Activated T-cell treated with anti-CD3 and anti-CD28 coated beads, Interleukin-2, amount 50 U/mL, for 24 hours (primary cell): Measurements from ENCODE around the gene SOCS6.
"Not testable (repeated sequence)": the region's sequence is repeated elsewhere in the genome, so short reads cannot be mapped to it uniquely, and the experiment has no call there.

Experiments used
- DNase-seq: peaks from one replicate; pipeline ENCODE4 v3.0.0-alpha.2; 2020
- H3K27ac Mint-ChIP-seq: 2 replicates; pipeline ENCODE4 v1.8.0; 2020; ENCODE audit warnings: mild to moderate bottlenecking, mixed read lengths
- H3K27me3 Mint-ChIP-seq: 2 replicates; pipeline ENCODE4 v1.8.0; 2020; ENCODE audit warnings: mixed read lengths
- H3K36me3 Mint-ChIP-seq: 2 replicates; pipeline ENCODE4 v1.8.0; 2020; ENCODE audit warnings: low read depth, mixed read lengths
- H3K4me1 Mint-ChIP-seq: 2 replicates; pipeline ENCODE4 v1.8.0; 2020; ENCODE audit warnings: low read depth, mixed read lengths
- H3K4me3 Mint-ChIP-seq: 2 replicates; pipeline ENCODE4 v1.8.0; 2020; ENCODE audit warnings: mild to moderate bottlenecking, moderate library complexity, mixed read lengths
- H3K9me3 Mint-ChIP-seq: 2 replicates; pipeline ENCODE4 v1.8.0; 2020; ENCODE audit warnings: mixed read lengths

Gene SOCS6

DNA sequence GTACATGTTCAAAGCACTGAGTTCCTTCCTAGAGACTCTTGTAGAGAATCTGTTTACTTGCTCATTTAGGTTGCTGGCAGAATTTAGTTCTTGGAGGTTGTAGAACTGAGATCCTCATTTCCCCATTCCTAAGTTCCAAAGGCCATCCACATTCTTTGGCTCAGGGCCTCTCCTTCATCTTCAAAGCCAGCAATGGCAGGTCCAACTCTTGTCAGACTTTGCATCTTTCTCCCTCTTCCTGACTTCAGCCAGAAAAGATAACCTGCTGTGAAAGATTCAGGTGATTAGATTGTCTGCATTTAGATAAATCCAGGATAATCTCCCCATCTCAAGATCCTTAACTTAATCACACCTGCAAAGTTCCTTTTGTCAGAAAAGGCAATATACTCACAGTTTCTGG, 51.1 kb downstream of the SOCS6 start:
- Mint-ChIP-seq H3K9me3 (peaks cover under 1% of the 10 kb centered on the region), H3K27me3 (no peaks in the 10 kb centered on the region), H3K4me3 (no peak overlapping the region), H3K27ac (no peak overlapping the region), H3K4me1 (no peaks in the 10 kb centered on the region), H3K36me3 (no peaks in the 10 kb centered on the region)
- no peak for DNase-seq

DNA sequence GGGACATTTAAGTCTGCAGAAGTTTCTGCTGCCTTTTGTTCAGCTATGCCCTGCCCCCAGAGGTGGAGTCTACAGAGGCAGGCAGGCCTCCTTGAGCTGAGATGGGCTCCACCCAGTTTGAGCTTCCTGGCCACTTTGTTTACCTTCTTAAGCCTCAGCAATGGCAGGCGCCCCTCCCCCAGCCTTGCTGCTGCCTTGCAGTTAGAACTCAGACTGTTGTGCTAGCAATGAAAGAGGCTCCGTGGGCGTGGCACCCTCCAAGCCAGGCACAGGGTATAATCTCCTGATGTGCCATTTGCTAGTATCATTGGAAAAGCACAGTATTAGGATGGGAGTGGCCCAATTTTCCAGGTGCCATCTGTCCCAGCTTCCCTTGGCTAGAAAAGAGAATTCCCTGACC, 59.6 kb downstream of the SOCS6 start:
- not testable (repeated sequence) for H3K27me3 Mint-ChIP-seq, H3K36me3 Mint-ChIP-seq, H3K27ac Mint-ChIP-seq, H3K4me1 Mint-ChIP-seq, H3K4me3 Mint-ChIP-seq, H3K9me3 Mint-ChIP-seq, DNase-seq

DNA sequence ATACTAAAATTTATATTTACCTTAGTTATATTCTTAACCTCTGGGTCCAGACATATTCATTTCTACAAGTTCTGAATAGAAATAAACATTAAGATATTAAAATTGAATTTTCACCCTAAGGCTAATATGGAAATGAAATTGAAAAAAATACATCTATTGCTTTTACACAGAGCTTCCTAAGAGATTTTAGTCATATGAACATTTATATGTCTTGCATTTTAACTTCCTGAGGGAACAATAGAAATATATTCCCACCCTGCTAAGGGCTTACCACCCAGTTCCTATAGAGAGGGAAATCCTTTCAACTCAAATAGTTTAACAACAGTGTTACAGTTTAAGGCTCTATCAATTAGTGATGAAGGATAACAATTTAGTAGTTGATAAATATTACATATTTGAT, 60.5 kb downstream of the SOCS6 start:
- DNase-seq, result no peak
- no peak overlapping the region for H3K4me3 Mint-ChIP-seq
- H3K9me3 Mint-ChIP-seq, result no peaks in the 10 kb centered on the region
- H3K4me1 Mint-ChIP-seq, result no peaks in the 10 kb centered on the region
- H3K27me3 Mint-ChIP-seq, result peaks cover 2% of the 10 kb centered on the region
- no peaks in the 10 kb centered on the region for H3K36me3 Mint-ChIP-seq
- H3K27ac Mint-ChIP-seq, result no peak overlapping the region

DNA sequence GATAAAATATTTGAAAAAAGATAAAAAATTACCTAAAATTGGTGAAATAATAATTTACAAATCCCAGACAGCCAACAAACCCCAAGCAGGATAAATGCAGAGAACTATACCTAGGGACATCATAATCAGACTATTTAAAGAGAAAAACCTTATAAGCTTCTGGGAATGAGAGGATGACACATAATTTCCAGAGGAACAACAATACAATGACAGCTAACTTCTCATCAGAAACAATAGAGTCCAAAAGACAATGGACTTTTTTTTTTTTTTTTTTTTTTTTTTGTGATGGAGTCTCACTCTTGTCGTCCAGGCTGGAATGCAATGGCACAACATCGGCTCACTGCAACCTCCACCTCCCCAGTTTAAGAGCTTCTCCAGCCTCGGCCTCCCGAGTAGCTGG, 65.2 kb downstream of the SOCS6 start:
- no peaks in the 10 kb centered on the region for H3K4me1 Mint-ChIP-seq
- no peak overlapping the region for H3K4me3 Mint-ChIP-seq
- peaks cover 3% of the 10 kb centered on the region for H3K9me3 Mint-ChIP-seq
- H3K27me3 Mint-ChIP-seq, result peaks cover 5% of the 10 kb centered on the region
- DNase-seq, result no peak
- no peaks in the 10 kb centered on the region for H3K36me3 Mint-ChIP-seq
- H3K27ac Mint-ChIP-seq, result no peak overlapping the region

DNA sequence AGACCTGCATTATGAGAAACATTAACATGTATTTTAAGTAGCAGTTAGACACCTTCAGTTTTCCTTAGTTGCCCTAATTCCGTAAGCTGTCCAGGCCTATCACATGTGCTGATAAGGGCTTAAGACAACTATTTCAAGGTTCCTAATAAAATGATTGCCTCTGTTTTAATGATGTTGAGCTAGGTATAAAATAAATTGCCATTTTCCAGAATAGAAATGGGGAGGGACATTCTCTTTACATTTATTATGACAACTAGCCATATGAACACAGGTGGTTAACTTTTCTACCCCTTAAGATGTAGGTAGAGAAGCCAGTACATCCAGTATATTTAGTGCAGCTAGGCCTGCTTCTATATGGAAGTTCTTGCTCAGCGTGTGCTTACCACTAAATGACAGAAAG, 65.9 kb downstream of the SOCS6 start:
- DNase-seq, result no peak
- Mint-ChIP-seq H3K9me3 (peaks cover 3% of the 10 kb centered on the region), H3K27ac (no peak overlapping the region), H3K27me3 (peaks cover 5% of the 10 kb centered on the region), H3K4me1 (no peaks in the 10 kb centered on the region), H3K36me3 (no peaks in the 10 kb centered on the region), H3K4me3 (no peak overlapping the region)

DNA sequence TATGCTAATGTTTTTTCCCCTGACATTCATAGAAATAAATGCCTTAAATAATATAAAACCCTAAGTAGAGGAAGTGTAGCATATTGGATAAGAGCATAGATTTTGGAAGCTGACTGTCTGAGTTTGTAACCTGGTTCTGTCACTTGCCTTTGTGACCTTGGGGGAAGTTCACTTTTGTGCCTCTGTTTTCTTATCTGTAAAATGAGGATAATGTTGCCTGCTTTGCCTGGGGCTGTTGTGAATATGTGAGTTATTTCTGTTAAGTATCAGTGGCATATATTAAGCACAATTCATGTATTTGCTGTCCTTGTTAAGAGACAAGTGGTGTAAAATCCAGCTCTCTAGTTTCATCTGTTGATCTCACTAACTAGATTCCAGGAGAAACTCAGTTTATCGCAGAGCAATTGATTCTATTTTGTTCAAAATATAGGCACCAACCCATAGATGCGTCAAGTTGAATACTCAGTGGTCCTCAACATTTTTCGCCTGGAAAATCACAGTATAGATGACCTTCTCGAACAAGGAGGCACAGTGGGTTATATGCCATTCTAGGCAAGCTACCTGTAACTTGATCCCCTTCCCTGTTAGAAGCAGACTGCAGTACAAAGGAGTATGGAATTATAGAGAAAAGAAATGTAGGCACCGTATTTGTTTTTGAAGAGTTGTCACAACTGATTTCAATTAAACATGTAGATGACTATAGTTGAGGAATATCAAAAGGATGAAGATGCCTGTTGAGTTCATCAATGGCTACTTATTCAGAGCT, 67.0 kb downstream of the SOCS6 start:
- Mint-ChIP-seq H3K4me3 (no peak overlapping the region), H3K36me3 (no peaks in the 10 kb centered on the region), H3K9me3 (peaks cover 3% of the 10 kb centered on the region), H3K27me3 (peaks cover 5% of the 10 kb centered on the region), H3K4me1 (no peaks in the 10 kb centered on the region), H3K27ac (no peak overlapping the region)
- DNase-seq, result no peak

DNA sequence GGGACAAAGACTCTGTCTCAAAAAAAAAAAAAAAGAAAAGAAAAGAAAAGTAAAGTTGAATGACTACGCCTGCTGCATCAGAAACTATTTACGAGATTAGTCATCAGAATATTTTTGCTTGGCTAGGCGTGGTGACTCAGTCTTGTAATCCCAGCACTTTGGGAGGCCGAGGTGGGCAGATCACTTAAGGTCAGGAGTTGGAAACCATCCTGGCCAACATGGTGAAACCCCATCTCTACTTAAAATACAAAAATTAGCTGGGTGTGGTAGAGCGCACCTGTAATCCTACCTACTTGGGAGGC, 69.2 kb downstream of the SOCS6 start:
- H3K27ac Mint-ChIP-seq, DNase-seq, H3K27me3 Mint-ChIP-seq, H3K9me3 Mint-ChIP-seq, H3K4me3 Mint-ChIP-seq, H3K4me1 Mint-ChIP-seq, H3K36me3 Mint-ChIP-seq: not testable (repeated sequence)

DNA sequence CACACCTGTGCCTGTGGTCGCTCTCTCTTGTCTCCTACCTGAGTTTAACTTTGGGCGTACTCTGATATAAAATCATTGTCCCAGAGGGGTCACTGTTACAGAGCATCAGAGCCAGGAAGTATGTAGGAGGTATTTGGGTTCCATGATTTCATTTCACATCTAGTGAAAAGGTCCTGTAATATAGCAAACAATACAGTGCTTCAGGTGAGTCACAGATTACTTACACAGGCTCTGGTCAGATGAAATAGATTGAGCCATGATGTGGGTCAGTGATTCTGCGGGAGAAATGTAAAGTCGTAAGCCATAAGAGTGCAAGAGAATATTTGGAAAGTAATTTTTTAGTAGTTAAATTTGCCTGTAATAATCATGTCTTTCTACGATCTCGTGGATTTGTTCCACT, 70.2 kb downstream of the SOCS6 start:
- Mint-ChIP-seq H3K9me3 (peaks cover 3% of the 10 kb centered on the region), H3K36me3 (no peaks in the 10 kb centered on the region), H3K27ac (no peak overlapping the region), H3K27me3 (peaks cover 5% of the 10 kb centered on the region), H3K4me1 (no peaks in the 10 kb centered on the region), H3K4me3 (no peak overlapping the region)
- DNase-seq, result no peak

DNA sequence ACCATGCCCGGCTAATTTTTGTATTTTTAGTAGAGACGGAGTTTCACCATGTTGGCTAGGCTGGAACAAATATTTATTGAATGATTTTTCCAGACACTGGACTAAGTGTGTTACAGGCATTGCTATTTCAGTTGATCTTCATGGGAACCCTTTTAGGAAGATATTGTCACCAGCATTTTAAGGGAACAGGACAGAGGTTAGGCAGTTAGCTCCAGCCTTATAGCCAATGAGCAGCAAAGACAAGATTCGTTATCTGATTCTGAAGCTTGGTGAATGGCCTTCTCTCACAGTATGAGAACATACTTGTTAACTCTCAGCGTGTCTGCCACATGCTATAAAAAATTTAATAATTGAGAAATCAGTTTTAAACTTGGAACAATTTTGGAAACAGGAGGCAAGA, 73.4 kb downstream of the SOCS6 start:
- Mint-ChIP-seq H3K27me3 (peaks cover 9% of the 10 kb centered on the region), H3K4me1 (no peaks in the 10 kb centered on the region), H3K27ac (no peak overlapping the region), H3K36me3 (no peaks in the 10 kb centered on the region), H3K9me3 (no peaks in the 10 kb centered on the region), H3K4me3 (no peak overlapping the region)
- no peak for DNase-seq

DNA sequence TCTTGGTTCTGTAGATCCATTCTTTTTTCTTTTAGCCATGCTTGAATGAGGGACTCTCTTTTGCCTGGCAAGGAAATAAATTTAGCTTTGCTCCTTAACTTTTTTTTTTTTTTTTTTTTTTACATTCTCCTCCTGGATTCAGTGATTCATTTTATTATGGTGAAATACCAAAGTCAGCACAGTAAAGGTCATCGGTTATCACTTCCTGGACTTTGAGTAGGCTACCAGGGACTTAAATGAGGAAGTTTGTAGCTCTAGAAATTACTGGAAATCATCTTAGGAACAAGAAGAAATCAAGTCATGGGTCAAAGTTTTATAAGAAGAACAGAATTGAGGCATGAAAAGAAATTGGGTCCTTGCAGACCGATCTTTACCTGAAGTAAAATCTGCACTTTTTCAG, 75.0 kb downstream of the SOCS6 start:
- Mint-ChIP-seq H3K9me3 (no peaks in the 10 kb centered on the region), H3K4me1 (no peaks in the 10 kb centered on the region), H3K27ac (no peak overlapping the region), H3K4me3 (no peak overlapping the region), H3K27me3 (peaks cover 15% of the 10 kb centered on the region), H3K36me3 (no peaks in the 10 kb centered on the region)
- DNase-seq, result no peak

DNA sequence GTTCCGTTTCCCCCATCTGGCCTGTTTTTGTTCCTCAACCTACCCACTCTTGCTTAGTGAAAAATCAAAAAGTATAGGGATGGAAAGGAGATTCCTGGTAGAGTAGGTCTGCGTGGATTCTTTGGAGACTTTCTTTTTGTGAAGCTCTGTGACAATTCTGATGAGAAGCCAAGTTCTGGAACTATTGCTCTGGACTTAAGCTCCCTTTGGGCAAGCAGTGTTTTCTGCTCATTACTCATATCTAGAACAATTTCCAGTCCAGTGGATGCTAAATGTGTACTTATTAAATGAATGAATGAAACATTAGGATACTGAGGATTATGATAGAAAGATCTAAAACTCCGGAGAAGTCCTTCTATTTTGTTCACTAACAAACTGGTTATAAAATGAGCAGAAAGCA, 76.5 kb downstream of the SOCS6 start:
- DNase-seq, result no peak
- Mint-ChIP-seq H3K4me1 (no peaks in the 10 kb centered on the region), H3K27me3 (peaks cover 17% of the 10 kb centered on the region), H3K4me3 (no peak overlapping the region), H3K27ac (no peak overlapping the region), H3K36me3 (no peaks in the 10 kb centered on the region), H3K9me3 (no peaks in the 10 kb centered on the region)

DNA sequence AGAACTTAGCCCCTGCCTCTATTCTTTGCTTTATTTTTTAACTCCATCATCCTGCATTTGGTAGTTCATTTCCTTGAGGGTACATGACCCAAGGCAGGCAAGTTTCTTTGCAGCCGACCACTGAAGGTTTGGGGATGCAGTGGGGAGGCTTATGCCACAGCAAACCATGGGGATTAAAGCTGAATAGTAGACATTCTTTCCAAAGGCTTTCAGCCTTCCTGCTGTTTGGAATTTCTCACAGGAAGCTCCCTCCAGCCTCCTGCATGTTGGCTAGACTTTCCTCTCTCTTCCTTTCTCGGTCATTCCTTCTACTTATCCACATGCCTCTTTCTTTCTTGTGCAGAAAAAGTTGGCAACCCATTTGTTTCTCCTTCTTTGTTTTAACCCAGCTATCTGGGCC, 77.3 kb downstream of the SOCS6 start:
- Mint-ChIP-seq H3K36me3 (no peaks in the 10 kb centered on the region), H3K27me3 (peaks cover 17% of the 10 kb centered on the region), H3K27ac (no peak overlapping the region), H3K9me3 (no peaks in the 10 kb centered on the region), H3K4me3 (no peak overlapping the region), H3K4me1 (no peaks in the 10 kb centered on the region)
- no peak for DNase-seq

DNA sequence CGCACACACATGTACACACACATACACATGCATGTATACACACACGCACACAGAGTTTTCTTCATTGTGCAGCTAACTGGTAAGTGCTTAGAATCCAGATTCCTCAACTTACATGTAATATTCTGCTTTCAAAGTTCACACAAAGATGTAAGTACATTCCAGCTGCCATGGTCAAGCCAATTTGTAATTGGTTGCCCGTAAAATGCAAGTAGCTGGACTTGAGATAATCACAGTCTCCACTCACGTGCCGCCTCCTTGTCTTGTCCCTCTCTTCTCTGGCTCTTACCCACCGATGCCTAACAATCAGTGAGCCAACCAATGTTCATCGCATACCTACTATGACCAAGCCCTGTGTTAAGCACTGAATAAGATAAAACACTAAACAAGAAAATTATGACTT, 77.8 kb downstream of the SOCS6 start:
- no peak for DNase-seq
- no peaks in the 10 kb centered on the region for H3K36me3 Mint-ChIP-seq
- H3K27me3 Mint-ChIP-seq, result peaks cover 19% of the 10 kb centered on the region
- no peak overlapping the region for H3K4me3 Mint-ChIP-seq
- no peak overlapping the region for H3K27ac Mint-ChIP-seq
- H3K4me1 Mint-ChIP-seq, result no peaks in the 10 kb centered on the region
- H3K9me3 Mint-ChIP-seq, result no peaks in the 10 kb centered on the region

DNA sequence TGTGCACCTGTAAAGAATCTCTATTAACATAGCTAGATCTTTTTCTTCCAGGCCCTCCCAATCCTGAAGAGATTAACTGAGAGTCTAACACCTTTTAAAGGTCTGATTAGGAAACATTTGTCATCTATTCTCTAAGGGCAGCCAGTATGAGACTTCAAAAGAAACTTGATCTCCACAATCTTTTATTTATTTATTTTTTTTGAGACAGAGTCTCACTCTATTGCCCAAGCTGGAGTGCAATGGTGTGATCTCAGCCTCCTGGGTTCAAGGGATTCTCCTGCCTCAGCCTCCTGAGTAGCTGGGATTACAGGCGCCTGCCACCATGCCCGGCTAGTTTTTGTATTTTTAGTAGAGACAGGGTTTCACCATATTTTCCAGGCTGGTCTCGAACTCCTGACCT, 78.5 kb downstream of the SOCS6 start:
- DNase-seq, H3K4me3 Mint-ChIP-seq, H3K9me3 Mint-ChIP-seq, H3K4me1 Mint-ChIP-seq, H3K36me3 Mint-ChIP-seq, H3K27ac Mint-ChIP-seq: not testable (repeated sequence)
- H3K27me3 Mint-ChIP-seq, result peaks cover 19% of the 10 kb centered on the region

DNA sequence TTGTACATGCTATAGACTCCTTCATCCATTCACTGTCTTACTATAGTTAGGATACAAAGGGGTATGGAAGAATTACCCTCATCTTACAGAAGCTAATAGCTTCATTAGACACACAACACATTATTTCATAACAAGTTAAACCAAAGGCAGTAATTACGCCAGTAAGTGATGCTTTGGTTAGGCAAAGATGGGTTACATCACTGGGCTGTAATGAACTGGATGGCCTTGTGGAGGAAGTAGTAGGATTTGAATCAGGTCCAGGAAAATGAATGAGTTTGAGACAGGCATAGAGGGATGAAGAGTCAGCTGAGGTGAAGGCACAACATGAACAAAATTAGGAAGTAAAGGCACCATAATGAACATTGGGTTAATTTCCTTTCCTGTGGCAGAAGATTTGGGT, 80.1 kb downstream of the SOCS6 start:
- Mint-ChIP-seq H3K4me1 (no peaks in the 10 kb centered on the region), H3K36me3 (no peaks in the 10 kb centered on the region), H3K9me3 (no peaks in the 10 kb centered on the region), H3K4me3 (no peak overlapping the region), H3K27me3 (peaks cover 19% of the 10 kb centered on the region), H3K27ac (no peak overlapping the region)
- DNase-seq, result no peak
